Panc1 (cell line): ENCODE data around the gene UGT1A3. TPM values are rescaled to one million over a fixed set of nuclear protein-coding genes. Genes with fewer than 3 reads are reported as not detected.
A peak's percentile ranks its signal among the peaks of the same experiment; 100 is the strongest.

ENCODE experiments used
- ATAC-seq: fragments of 200-7000 bp; cut with Tn5 transposase; 2 replicates; pipeline ENCODE4 v1.9.1; 2020; ENCODE audit warnings: mild to moderate bottlenecking, moderate library complexity
- BruUV-seq: library from RNA; stranded (reverse); fragments of 400-500 nt; replicated peaks from 2 replicates; lab custom pipeline; 2021; lab: Mats Ljungman, UMichigan
- CTCF ChIA-PET: fragments of 300-600 bp; sonication (Branson Sonifier 250); formaldehyde crosslinking; loops from one replicate; lab custom pipeline; 2022; ENCODE audit warnings: antibody characterized with exemption; lab: Charles Lee
- POLR2A ChIA-PET: fragments of 300-600 bp; sonication (Branson Sonifier 250); formaldehyde crosslinking; loops from one replicate; lab custom pipeline; 2022; ENCODE audit warnings: antibody characterized with exemption; lab: Charles Lee
- DNase-seq: peaks from one replicate; pipeline ENCODE4 v3.0.0-alpha.2; 2010; ENCODE audit warnings: low read depth, low spot score
- H3K27ac ChIP-seq: 2 replicates; pipeline ENCODE4 v1.5.1; 2011; ENCODE audit warnings: mild to moderate bottlenecking, low read length, inconsistent platforms
- H3K27me3 ChIP-seq: fragments of 200-500 bp; sonication (Bioruptor generic); 2 replicates; pipeline ENCODE4 v1.6.0; 2014; ENCODE audit warnings: low read length, inconsistent platforms; ENCODE audit not compliant: control insufficient read depth, insufficient read depth
- H3K36me3 ChIP-seq: fragments of 200-500 bp; sonication (Bioruptor generic); 2 replicates; pipeline ENCODE4 v1.5.1; 2014; ENCODE audit warnings: inconsistent platforms, mild to moderate bottlenecking, low read length, moderate library complexity; ENCODE audit not compliant: control insufficient read depth, insufficient read depth
- H3K4me1 ChIP-seq: 2 replicates; pipeline ENCODE4 v1.5.1; 2011; ENCODE audit warnings: inconsistent platforms, mild to moderate bottlenecking, low read length, moderate library complexity; ENCODE audit not compliant: control insufficient read depth, insufficient read depth
- H3K4me3 ChIP-seq, 2 experiments: 2 replicates each; pipeline ENCODE4 v1.5.1; 2011 to 2012; ENCODE audit warnings: low read depth in 2 of 2, low read length in 2 of 2, mild to moderate bottlenecking in 2 of 2, inconsistent platforms in 1 of 2, moderate library complexity in 1 of 2
- H3K9me3 ChIP-seq: fragments of 200-500 bp; sonication (Bioruptor generic); 2 replicates; pipeline ENCODE4 v1.5.1; 2014; ENCODE audit warnings: low read depth, mild to moderate bottlenecking, inconsistent platforms, low read length, moderate library complexity; ENCODE audit not compliant: control insufficient read depth, insufficient read depth
- POLR2AphosphoS5 ChIP-seq: IDR thresholded peaks from 2 replicates; pipeline ENCODE4 v1.6.1; 2012; ENCODE audit warnings: mild to moderate bottlenecking, low read depth, low read length, moderate library complexity
- SIN3A ChIP-seq: IDR thresholded peaks from 2 replicates; pipeline ENCODE4 v1.6.1; 2012; ENCODE audit warnings: low read depth, mild to moderate bottlenecking, low read length, moderate library complexity, borderline replicate concordance; ENCODE audit not compliant: insufficient read depth
- TCF7L2 ChIP-seq: IDR thresholded peaks from 2 replicates; pipeline ENCODE4 v1.6.1; 2011; ENCODE audit warnings: mild to moderate bottlenecking, low read depth, low read length, inconsistent platforms
- in situ Hi-C: cut with HindIII; loops from 2 replicates; pipeline ENCODE4 v1.10.0; 2016; ENCODE audit warnings: low sequenced_read_pairs, low pct_unique_long_range_greater_than_20kb
- intact Hi-C: fragments of 100-400 bp; cut with micrococcal nuclease; formaldehyde crosslinking; loops from one replicate; pipeline ENCODE4 v1.10.0; 2022; ENCODE audit not compliant: unreplicated experiment
- total RNA-seq: library from RNA; stranded (reverse); gene quantifications from one replicate; pipeline ENCODE4 v1.2.1, GENCODE V29; 2021; ENCODE audit not compliant: unreplicated experiment
- TF ChIP-seq, protein P1 (sequence below), 2 experiments: IDR thresholded peaks; 2 replicates each; pipeline ENCODE4 v1.6.1; 2011 to 2012; ENCODE audit warnings: low read depth in 2 of 2, control low read depth in 1 of 2, low read length in 1 of 2, mild to moderate bottlenecking in 1 of 2, moderate library complexity in 1 of 2; ENCODE audit not compliant: insufficient read depth in 1 of 2
- TF ChIP-seq, protein P2 (sequence below): fragments of 450-650 bp; IDR thresholded peaks from 2 replicates; pipeline ENCODE4 v1.5.1; 2017; ENCODE audit warnings: mild to moderate bottlenecking

Gene UGT1A3
- total RNA-seq, 1 experiment from 2014 or later = not detected

DNA sequence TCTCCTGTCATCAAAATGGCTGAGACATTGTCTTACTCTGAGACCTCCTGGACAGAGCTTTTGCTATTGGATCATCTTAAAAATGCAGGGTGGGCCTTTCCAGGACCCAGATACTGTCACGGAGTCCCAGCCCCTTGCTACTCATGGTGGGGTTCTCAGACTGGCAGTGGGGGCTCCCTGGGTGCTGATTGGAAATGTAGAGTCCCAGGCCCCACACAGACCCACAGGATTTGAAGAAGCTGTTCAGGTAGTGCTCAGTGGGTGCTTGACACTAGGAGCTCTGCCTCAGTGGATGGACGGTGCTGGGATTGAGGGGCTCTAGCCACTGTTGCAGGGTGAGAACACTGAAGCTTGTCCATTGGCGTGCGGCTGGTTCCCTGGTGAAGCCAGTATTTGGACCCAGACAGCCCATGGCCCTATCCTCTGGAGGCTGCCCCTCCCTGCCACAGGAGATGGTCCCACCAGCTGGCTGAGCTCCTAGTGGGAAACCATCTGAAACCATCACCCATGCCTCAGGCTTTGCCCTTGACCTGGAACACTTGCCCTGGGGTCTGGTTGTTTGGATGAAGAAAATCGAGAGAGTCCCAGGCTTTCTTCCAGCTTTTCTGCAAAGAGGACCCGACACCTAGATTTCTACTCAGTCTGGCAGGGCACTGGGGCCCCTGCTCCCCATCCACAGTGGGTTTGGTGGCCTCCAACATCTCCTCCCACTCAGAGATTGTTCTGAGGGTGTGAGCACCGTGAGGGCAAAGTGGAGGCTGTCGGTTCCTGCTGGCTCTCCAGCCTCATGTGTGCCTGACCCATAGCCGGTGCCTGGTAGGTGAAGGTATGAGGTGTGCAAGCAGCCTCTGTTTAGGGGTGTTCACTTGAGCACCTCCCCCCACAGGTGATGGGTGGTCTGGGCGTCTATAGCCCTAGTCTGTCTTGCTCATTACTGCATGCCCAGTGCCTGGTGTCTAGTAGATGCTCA, 79.4 kb downstream of the UGT1A3 start:
- H3K27ac ChIP-seq = no peak overlapping the region
- intact Hi-C loops (no loop called here), in situ Hi-C loops (no loop called here)
- no peaks in the 10 kb centered on the region; the same call in 1 of the 2 replicates for H3K27me3 ChIP-seq
- no peaks in the 10 kb centered on the region for H3K36me3 ChIP-seq
- ATAC-seq (peak; percentile 44; the same call in 1 of the 2 replicates), DNase-seq (no peak)
- no peak overlapping the region for H3K4me3 ChIP-seq
- TF ChIP-seq SIN3A = no peak
- TF ChIP-seq, protein P1, sequence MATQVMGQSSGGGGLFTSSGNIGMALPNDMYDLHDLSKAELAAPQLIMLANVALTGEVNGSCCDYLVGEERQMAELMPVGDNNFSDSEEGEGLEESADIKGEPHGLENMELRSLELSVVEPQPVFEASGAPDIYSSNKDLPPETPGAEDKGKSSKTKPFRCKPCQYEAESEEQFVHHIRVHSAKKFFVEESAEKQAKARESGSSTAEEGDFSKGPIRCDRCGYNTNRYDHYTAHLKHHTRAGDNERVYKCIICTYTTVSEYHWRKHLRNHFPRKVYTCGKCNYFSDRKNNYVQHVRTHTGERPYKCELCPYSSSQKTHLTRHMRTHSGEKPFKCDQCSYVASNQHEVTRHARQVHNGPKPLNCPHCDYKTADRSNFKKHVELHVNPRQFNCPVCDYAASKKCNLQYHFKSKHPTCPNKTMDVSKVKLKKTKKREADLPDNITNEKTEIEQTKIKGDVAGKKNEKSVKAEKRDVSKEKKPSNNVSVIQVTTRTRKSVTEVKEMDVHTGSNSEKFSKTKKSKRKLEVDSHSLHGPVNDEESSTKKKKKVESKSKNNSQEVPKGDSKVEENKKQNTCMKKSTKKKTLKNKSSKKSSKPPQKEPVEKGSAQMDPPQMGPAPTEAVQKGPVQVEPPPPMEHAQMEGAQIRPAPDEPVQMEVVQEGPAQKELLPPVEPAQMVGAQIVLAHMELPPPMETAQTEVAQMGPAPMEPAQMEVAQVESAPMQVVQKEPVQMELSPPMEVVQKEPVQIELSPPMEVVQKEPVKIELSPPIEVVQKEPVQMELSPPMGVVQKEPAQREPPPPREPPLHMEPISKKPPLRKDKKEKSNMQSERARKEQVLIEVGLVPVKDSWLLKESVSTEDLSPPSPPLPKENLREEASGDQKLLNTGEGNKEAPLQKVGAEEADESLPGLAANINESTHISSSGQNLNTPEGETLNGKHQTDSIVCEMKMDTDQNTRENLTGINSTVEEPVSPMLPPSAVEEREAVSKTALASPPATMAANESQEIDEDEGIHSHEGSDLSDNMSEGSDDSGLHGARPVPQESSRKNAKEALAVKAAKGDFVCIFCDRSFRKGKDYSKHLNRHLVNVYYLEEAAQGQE (IDR thresholded peaks at IDR 0.05; ENCODE audit: insufficient read depth in 1 of 2, low read depth in 2 of 2, low read length in 1 of 2) = no peak
- no peaks in the 10 kb centered on the region for H3K9me3 ChIP-seq
- H3K4me1 ChIP-seq = no peaks in the 10 kb centered on the region
- POLR2A ChIA-PET = no interaction called here
- no TSS peak for BruUV-seq
- CTCF ChIA-PET = no interaction called here

- intact Hi-C loops (no loop called here), in situ Hi-C loops (no loop called here)
- TF ChIP-seq POLR2AphosphoS5 (no peak), SIN3A (no peak), TCF7L2 (no peak)
- TF ChIP-seq, protein P2, sequence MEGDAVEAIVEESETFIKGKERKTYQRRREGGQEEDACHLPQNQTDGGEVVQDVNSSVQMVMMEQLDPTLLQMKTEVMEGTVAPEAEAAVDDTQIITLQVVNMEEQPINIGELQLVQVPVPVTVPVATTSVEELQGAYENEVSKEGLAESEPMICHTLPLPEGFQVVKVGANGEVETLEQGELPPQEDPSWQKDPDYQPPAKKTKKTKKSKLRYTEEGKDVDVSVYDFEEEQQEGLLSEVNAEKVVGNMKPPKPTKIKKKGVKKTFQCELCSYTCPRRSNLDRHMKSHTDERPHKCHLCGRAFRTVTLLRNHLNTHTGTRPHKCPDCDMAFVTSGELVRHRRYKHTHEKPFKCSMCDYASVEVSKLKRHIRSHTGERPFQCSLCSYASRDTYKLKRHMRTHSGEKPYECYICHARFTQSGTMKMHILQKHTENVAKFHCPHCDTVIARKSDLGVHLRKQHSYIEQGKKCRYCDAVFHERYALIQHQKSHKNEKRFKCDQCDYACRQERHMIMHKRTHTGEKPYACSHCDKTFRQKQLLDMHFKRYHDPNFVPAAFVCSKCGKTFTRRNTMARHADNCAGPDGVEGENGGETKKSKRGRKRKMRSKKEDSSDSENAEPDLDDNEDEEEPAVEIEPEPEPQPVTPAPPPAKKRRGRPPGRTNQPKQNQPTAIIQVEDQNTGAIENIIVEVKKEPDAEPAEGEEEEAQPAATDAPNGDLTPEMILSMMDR = no peak
- TF ChIP-seq, protein P1 (IDR thresholded peaks at IDR 0.05; ENCODE audit: insufficient read depth in 1 of 2, low read depth in 2 of 2, low read length in 1 of 2) = no peak
- Histone ChIP-seq H3K4me1 (no peaks in the 10 kb centered on the region), H3K36me3 (no peaks in the 10 kb centered on the region), H3K27ac (no peak overlapping the region), H3K4me3 (no peak overlapping the region), H3K27me3 (no peaks in the 10 kb centered on the region; the same call in 1 of the 2 replicates), H3K9me3 (no peaks in the 10 kb centered on the region)
- no peak for ATAC-seq
- CTCF ChIA-PET = no interaction called here
- BruUV-seq = no TSS peak
- no peak for DNase-seq
- POLR2A ChIA-PET = no interaction called here
Observed at GRCh38 chr2:233810385-233810784, 81.5 kb downstream of the UGT1A3 start.
